K562 (cell line): Measurements from ENCODE around the gene BRINP1. TPM values are rescaled to one million over a fixed set of nuclear protein-coding genes. Genes with fewer than 3 reads are reported as not detected.

Experiments
- COPS2 ChIP-seq: fragments of 450-650 bp; conservative IDR thresholded peaks from 2 replicates; pipeline ENCODE4 v1.6.1; 2016; ENCODE audit warnings: mild to moderate bottlenecking, moderate library complexity
- ESRRA ChIP-seq: fragments of 450-650 bp; IDR thresholded peaks from 2 replicates; pipeline ENCODE4 v1.6.1; 2014; ENCODE audit warnings: low read depth, mild to moderate bottlenecking, moderate library complexity, borderline replicate concordance
- EWSR1 ChIP-seq: fragments of 450-650 bp; IDR thresholded peaks from 2 replicates; pipeline ENCODE4 v1.6.1; 2018; ENCODE audit warnings: borderline replicate concordance, mild to moderate bottlenecking, low read depth, moderate library complexity; ENCODE audit not compliant: partially characterized antibody
- NFIX ChIP-seq: fragments of 250-450 bp; sonication (Bioruptor Pico); IDR thresholded peaks from 2 replicates; pipeline ENCODE4 v1.4.0; 2020; ENCODE audit warnings: low read depth, mild to moderate bottlenecking, moderate library complexity
- PYGO2 ChIP-seq: fragments of 450-650 bp; IDR thresholded peaks from 2 replicates; pipeline ENCODE4 v1.6.1; 2016; ENCODE audit warnings: mild to moderate bottlenecking, missing genetic modification characterization, moderate library complexity, missing compliant biosample characterization
- U2AF2 ChIP-seq: fragments of 200-400 bp; formaldehyde crosslinking; optimal IDR thresholded peaks from 2 replicates; pipeline ENCODE3; 2017; ENCODE audit warnings: low read depth, mild to moderate bottlenecking, low read length
- polyA plus RNA-seq, 8 experiments: library from polyadenylated mRNA; depleted of rRNA in 4 of 8; stranded (reverse) in 5 of 8; unstranded in 3 of 8; fragments of >200 nt; fragmentation: Nextera tagmentation in 2 of 8; fragmentation: Illumina TruSeq in 1 of 8; extraction: Ambion mirVana in 2 of 8; extraction: Trizol in 1 of 8; gene quantifications; 2 replicates each; pipeline versions ENCODE4 v1.2.1 to v1.2.3, GENCODE V29; 2011 to 2014; ENCODE audit warnings: inconsistent platforms in 1 of 8, missing spikeins in 1 of 8
- total RNA-seq, 7 experiments: library from RNA; depleted of rRNA in 6 of 7; stranded (reverse); fragments of >200 nt in 6 of 7; fragmentation: Illumina TruSeq in 2 of 7; extraction: Trizol in 2 of 7; gene quantifications; 2 replicates each; pipeline versions ENCODE4 v1.2.1 to v1.2.3, GENCODE V29; 2011 to 2021; ENCODE audit warnings: low replicate concordance in 1 of 7
- TF ChIP-seq, protein P1 (sequence below): IDR thresholded peaks from 2 replicates; pipeline ENCODE4 v1.6.1; 2012; ENCODE audit warnings: low read depth, low read length, improper control_type of control experiment, borderline replicate concordance
- TF ChIP-seq, protein P2 (sequence below): fragments of 250-450 bp; sonication (Bioruptor Pico); IDR thresholded peaks from 2 replicates; pipeline ENCODE4 v1.5.0; 2021; ENCODE audit warnings: mild to moderate bottlenecking, moderate library complexity

Gene BRINP1
- total and polyA plus RNA-seq, 9 of the 15 experiments (the other 6 are each of a cell fraction or from before 2014, with no cell fraction given), result not detected

DNA sequence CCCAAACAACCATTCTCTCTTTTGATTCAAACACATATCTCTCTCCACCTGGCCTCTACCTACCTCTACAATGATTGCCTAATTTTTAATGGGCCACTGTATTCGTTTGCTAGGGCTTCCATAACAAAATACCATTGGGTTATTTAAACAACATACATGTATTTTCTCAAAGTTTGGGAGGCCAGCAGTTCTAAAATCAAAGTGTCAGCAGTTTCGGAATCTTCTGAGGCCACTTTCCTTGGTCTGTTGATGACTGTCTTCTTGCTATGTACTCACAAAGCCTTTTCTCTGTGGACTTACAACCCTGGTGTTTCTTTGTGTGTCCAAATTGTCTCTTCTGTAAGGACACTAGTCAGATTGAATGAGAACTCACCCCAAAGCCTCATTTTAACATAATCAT, 214.7 kb downstream of the BRINP1 start (continued):
- TF ChIP-seq, protein P1, sequence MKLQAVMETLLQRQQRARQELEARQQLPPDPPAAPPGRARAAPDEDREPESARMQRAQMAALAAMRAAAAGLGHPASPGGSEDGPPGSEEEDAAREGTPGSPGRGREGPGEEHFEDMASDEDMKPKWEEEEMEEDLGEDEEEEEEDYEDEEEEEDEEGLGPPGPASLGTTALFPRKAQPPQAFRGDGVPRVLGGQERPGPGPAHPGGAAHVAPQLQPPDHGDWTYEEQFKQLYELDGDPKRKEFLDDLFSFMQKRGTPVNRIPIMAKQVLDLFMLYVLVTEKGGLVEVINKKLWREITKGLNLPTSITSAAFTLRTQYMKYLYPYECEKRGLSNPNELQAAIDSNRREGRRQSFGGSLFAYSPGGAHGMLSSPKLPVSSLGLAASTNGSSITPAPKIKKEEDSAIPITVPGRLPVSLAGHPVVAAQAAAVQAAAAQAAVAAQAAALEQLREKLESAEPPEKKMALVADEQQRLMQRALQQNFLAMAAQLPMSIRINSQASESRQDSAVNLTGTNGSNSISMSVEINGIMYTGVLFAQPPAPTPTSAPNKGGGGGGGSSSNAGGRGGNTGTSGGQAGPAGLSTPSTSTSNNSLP, result no peak
- no peak for TF ChIP-seq PYGO2 (tag)
- no peak for TF ChIP-seq COPS2
- TF ChIP-seq EWSR1, result no peak
- TF ChIP-seq U2AF2, result no peak
- TF ChIP-seq, protein P2, sequence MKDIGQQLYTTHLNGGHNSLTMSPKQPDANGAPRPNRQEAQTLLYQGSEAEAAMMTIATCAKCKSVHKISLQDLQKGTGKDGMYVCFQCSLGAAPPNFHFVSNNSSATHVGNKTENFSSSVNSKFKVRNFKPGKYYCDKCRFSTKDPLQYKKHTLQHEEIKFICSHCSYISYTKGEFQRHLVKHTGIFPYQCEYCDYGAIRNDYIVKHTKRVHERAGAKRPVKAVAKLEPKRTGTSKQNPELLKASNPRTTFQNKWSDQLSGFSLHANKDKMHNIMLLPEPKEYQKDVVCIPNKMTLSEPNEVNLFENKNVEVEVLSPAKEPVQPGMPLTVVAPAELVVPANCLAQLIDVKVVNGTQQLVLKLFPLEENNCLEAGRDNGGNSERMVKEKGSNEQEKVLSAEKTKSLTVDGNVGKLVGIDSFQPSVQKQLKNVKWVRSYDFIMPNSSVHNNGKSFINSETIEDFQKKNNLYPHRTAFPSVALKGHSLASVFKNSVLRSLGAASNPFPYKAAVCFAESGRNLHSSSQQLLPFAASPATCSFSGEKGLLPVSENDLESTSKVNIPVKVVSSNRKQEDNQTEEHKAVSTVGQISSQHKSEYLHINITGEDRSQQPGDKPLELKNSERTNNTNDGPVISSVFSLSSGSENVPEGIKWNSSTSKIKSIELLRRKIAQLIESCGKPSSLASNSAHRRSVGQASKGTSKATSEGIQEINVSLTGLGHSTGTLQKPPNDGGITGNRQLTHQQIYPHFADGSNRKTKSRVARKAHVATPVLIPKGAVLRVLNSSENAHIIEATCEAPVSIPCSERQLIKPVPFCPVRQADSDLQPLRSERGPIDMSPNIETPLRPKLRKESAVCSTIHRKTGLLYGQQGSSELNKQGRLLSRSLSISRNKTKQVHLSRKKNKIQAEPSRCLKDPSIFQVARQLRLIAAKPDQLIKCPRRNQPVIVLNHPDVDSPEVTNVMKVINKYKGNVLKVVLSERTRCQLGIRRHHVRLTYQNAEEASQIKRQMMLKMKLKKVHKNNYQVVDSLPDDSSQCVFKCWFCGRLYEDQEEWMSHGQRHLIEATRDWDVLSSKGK, result no peak
- no peak for TF ChIP-seq NFIX (CRISPR knock-in tag)
- no peak for TF ChIP-seq ESRRA
